NCI-H1105 (cell line): ENCODE measurements around the gene CHMP2A.
"Not testable (repeated sequence)": the region's sequence is repeated elsewhere in the genome, so short reads cannot be mapped to it uniquely, and the experiment has no call there.

Experiments used
- DNase-seq: peaks from one replicate; lab custom pipeline; 2025; lab: John Stamatoyannopoulos, UW

CHMP2A gene

GRCh38 chr19:58511353-58512208 is 43.3 kb downstream of the CHMP2A start, which contains the start of gene SLC27A5:
Gene SLC27A5, minus strand, starts transcription at chr19:58511992. Its CDS starts 37 bp downstream, at chr19:58511955.
- no peak for DNase-seq

DNA sequence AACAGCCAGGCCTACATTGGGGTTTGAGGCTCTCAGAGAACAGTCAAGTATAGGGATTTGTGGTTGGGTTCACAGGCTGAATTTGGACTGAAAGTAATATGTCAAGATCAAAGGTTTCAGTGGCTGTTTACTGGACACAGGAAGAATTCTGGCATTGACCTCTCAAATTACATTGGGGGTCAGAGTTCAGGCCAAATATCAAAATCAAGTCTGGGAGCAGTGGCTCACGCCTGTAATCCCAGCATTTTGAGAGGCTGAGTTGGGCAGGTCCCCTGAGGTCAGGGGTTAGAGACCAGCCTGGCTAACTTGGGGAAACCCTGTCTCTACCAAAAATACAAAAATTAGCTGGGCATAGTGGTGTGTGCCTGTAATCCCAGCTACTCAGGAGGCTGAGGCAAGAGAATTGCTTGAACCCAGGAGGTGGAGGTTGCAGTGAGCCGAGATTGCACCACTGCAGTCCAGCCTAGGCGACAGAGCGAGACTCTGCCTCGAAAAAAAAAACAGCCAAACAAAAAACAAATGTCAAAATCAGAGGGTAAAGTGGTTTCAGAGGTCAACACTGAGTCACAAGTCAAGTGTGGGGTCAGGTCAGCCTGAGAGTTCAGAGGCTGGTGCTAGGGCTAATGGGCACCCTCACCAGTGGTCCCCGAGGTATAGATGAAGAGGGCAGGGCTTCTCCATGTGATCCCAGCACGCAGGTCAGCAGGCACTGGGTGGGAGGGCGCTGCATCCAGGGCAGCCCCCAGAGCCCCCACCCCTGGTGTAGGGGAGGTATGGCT is 44.6 kb downstream of the CHMP2A start:
- no peak for DNase-seq

DNA sequence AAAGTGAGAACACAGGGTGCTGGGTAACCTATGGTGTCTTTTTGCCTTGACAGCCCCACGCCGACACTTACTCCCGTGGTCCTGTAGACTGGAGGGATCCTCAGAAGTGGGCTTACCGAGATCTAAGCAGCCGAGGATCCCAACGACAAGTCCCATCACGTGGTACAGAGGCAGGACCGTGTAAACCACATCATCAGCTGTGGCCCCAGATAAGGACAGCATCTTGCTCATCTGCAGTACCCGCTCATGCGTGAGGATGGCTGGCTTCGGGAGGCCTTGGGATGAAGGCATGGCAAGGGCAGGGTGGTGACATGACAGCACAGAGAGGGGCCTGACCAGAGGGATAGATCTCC is 45.2 kb downstream of the CHMP2A start:
- no peak for DNase-seq

DNA sequence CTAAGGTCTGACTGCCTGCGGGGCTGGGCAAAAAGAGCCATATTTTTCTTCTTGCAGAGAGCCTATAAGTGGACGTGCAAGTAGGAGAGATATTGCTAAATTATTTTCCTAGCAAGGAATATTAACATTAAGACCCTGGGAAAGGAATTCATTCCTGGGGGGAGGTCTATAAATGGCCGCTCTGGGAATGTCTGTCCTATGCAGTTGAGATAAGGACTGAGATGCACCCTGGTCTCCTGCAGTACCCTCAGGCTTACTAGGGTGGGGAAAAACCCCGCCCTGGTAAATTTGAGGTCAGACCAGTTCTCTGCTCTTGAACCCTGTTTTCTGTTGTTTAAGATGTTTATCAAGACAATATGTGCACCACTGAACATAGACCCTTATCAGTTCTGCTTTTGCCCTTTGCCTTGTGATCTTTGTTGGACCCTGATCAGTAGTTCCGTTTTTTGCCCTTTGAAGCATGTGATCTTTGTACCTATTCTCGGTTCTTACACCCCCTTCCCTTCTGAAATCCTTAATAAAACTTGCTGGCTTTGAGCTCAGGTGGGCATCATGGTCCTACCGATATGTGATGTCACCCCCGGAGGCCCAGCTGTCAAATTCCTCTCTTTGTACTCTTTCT is 47.2 kb downstream of the CHMP2A start:
- not testable (repeated sequence) for DNase-seq
